ENCODE measurements around the gene NID1.

NID1 gene

DNA sequence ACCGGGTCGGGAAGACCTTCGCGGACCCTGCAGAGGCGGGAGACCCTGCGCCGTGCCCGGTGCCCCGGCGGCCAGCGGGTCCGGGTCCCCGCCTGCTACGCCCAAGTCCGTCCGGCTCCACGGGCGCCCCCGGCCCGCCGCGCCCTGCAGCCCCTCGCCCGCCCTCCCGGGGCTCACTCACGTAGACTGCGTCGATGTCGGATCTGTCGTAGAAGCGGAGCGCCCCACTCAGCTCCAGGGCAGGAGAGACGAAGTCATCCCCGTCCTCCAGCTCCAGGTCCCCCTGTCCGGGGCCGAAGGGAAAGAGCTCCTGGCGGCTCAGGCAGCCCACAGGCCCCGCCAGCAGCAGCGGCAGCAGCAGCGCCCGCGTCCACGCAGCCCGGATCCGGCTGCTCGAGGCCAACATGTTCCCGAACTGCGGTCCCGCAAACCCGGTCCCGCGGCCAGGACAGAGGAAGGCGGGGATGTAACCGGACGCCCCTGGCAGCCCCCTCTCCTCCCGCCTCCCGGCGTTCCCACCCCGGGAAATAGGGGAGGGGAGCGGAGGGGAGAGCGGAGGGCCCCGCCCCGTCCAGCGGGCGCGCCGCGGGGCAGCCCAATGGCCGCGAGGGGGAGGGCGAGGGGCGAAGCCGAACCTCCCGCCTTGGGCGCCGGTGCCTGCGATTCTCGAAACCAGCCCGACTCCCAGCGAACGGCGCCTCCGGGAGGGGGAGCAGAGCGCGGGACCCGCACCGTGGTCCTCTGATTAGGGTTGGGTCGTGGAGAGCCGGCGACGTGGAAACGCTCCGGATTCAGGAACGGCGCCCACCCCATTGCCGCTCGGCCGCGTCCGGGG is at the start of gene NID1:
Gene NID1, minus strand, starts transcription at position 417 of the 835 bp plus-strand sequence. Its CDS starts 11 bp downstream, at position 406.
- DNase-seq (ENCODE audit: low read depth in 2 of 2), result no peak

DNA sequence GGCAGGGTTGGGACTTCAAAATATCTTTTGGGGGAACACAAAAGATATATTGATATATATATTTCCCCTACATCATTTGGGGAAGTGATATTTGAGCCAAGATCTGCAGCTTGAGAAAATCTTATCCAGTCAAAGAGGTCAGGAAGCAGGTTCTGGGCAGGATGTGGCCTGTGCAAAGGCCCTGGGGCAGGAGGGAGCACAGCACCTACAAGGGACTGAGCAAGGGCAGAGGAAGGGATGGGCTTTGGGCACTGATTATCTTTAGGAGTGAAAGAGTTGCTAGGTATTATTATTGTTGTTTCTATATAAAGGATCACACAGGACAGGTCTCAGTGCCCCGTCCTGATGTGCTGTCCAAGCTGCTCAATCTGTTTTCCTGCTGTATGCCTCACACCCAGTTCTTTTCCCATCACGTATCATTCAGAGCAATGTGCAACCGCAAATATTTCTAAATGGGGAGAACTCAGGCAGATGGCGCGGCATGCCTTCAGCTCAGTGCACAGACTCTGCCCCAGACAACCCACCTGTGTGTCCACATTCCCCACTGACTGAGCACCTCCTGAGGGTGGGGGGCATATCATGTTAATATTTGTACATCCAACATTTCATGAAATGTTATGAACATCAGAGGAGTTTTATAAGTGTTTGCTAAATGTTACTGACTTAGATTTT is 49.3 kb upstream of the NID1 start:
- DNase-seq (ENCODE audit: low read depth in 2 of 2), result no peak

- no peak for DNase-seq (ENCODE audit: low read depth in 2 of 2)
These were observed 48.6 kb upstream of the NID1 start for GRCh38 chr1:236113324-236114032.

GRCh38 chr1:236112332-236112627 is 47.4 kb upstream of the NID1 start:
- DNase-seq (ENCODE audit: low read depth in 2 of 2), result no peak

GRCh38 chr1:236111527-236112331 is 46.8 kb upstream of the NID1 start:
- DNase-seq (ENCODE audit: low read depth in 2 of 2), result no peak

- no peak for DNase-seq (ENCODE audit: low read depth in 2 of 2)
These were observed 45.2 kb upstream of the NID1 start for GRCh38 chr1:236110137-236110536.

DNA sequence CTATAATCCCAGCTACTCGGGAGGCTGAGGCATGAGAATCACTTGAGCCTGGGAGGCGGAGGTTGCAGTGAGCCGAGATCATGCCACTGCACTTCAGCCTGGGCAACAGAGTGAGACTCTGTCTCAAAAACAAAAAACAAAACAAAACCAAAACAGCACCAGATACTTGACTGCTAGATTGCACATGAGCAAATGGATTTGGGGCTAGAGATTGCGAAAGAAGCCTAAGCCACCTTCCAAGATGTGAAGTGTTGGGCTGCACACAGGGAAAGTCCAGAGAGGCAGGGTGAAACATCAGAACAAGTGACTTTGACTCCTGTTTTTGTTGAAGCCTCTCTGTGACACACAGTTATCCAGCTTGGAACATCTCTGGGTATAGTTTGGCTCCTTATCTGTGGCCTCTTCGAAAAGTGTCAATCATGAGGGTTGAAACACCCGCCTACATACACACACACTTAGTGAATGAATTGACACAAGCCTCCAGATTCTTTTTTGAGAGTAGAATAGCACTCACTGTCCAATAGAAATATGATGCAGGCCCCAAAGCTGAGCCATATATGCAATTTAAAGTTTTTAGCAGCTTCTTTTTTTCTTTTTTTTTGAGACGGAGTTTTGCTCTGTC is 43.2 kb upstream of the NID1 start:
- no peak for DNase-seq (ENCODE audit: low read depth in 2 of 2)

- DNase-seq (ENCODE audit: low read depth in 2 of 2), result no peak
These were observed 42.4 kb upstream of the NID1 start for GRCh38 chr1:236107121-236107907.

GRCh38 chr1:236103646-236104218 is 38.8 kb upstream of the NID1 start:
- peak; percentile 16 to 29 for DNase-seq (ENCODE audit: low read depth in 2 of 2)

DNA sequence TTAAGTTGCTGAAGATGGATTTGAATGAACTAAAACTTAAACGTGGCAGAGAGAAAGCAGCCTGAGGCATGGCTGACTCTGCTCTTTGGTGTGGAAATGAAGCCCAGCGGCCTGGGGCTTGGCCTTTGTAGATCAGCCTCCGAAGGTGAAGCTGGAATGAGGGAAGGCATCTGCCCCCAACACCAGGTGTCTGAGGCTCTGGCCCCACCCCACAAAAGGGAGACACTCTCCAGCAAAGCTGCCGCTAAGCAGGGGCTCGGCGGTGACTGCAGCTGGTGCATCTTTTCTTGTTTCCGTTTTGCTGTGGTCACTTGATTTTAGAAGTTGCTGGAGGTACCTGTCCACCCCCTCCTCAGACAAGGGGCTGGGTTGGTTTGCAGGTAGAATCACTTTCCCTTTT is 38.2 kb upstream of the NID1 start:
- DNase-seq (ENCODE audit: low read depth in 2 of 2), result no peak

DNA sequence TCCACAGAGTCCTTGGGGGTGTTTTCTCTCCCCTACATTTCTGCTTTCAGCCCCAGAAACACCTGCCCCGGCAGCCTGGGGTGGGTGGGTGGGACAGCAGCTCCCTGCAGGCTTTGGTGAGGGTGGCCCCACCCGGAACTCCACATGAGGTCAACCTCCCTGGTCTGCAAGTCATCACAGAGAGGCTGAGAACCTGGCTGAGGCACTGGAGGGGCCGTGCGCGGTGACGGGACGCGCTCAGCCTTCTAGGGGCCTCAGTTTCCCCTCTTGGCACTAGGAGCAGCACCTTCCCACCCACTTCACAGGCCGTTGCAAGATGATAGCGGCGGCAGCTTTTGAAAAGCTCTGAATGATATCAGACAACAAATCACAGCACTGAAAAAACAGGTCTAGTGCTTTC is 37.7 kb upstream of the NID1 start:
- no peak for DNase-seq (ENCODE audit: low read depth in 2 of 2)

DNA sequence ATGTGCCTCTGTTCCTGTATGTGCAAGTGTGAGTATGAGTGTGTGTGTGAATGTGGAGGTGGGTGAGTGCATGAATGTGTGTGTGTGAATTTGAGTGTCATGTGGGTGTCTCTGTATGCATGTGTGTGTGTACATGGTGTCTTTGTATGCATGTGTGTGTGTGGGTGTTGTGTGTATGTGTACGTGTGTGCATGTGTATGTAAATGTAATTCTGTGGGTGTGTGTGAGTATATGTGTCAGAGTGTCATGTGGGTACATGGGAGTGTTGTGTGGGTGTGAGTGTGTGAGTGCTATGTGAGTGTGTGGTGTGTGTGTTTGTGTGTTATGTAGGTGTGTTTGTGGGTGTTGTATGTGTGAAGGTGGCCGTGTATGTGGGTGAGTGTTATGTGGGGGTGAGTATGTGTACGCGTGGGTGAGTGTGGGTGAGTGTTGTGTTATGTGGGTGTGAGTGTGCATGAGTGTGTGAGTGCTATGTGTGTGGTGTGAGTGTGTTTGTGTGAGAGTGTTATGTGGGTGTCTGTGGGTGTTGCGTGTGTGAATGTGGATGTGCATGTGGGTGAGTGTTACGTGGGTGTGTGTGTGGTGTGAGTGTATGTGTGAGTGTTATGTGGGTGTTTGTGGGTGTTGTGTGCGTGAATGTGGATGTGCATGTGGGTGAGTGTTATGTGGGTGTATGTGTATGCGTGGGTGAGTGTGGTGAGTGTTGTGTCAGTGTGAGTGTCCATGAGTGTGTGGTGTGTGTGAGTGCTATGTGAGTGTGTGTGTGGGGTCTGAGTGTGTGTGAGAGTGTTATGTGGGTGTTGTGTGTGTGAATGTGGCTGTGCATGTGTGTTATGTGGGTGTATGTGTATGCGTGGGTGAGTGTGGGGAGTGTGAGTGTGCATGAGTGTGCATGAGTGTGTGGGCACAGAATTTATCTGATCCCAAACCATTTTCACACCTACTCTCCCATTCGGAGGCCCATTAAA is 36.6 kb upstream of the NID1 start:
- no peak for DNase-seq (ENCODE audit: low read depth in 2 of 2)

DNA sequence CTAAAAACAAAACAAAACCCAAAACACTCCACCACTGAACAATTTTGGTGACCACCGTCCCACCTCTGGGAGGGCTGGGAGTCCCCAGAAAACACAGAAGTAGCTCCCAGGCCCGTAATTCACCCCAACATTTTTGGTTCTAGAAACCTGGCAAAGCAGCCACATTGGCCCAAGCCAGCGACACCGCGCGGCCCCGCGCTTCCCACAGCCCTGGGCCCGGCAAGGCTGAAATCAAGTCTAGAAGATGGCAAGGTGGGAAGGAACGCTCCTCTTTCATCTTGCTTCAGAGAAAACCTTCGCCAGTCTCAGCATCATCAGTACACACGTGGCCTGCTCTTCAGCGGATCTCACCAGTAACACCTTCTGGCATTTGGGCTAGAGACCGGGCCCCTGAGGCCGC is 35.9 kb upstream of the NID1 start:
- DNase-seq (ENCODE audit: low read depth in 2 of 2), result no peak

DNA sequence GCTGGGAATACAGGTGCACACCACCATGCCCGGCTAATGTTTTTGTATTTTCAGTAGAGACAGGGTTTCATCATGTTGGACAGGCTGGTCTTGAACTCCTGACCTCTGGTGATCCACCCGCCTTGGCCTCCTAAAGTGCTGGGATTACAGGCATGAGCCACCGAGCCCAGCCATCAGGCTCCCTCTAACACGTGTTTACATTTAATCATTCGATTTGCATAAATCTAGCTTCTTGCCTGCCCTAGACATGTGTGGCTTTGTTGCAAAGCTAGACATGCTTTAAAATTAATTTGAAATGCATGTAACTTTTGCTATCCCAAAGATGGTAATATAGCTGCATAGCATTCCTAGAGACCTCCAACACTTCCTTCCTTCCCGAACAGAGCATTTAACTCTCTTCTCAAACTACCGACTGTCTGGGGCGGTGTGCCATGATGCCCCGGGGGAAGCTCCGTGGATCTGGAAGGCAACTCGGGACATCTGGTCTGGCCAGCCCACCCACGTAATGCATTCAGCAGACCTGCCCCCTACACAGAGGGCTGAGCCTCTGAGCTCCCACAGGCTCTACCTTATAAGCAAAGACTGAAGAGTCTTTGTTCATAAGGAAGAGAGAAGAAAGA is 34.6 kb upstream of the NID1 start:
- DNase-seq (ENCODE audit: low read depth in 2 of 2), result no peak

DNA sequence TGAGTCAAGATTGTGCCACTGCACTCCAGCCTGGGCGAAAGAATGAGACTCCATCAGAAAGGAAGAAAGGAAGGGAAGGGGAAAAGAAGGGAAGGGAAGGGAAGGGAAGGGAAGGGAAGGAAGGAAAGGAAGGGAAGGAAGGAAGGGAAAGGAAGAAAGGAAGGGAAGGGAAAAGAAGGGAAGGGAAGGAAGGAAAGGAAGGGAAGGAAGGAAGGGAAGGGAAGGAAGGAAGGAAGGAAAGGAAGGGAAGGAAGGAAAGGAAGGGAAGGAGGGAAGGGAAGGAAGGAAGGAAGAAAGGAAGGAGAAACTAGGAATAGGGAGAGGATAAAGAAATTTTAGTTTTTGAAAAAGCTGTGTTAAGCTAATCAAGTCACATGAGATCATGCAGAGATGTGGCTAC is 33.4 kb upstream of the NID1 start:
- DNase-seq (ENCODE audit: low read depth in 2 of 2), result no peak

GRCh38 chr1:236096660-236097482 is 32.0 kb upstream of the NID1 start:
- peak; percentile 69 to 70 for DNase-seq (ENCODE audit: low read depth in 2 of 2)

- DNase-seq (ENCODE audit: low read depth in 2 of 2), result no peak
These were observed 31.0 kb upstream of the NID1 start for GRCh38 chr1:236095705-236096520.
